Erythroblast (primary cell): ENCODE measurements around the gene SH3BP2.
A peak's percentile ranks its signal among the peaks of the same experiment; 100 is the strongest.
"Not testable (repeated sequence)": the region's sequence is repeated elsewhere in the genome, so short reads cannot be mapped to it uniquely, and the experiment has no call there.

Experiments
- DNase-seq, 2 experiments: peaks; one replicate each; lab custom pipeline; 2025; lab: John Stamatoyannopoulos, UW
- GATA1 ChIP-seq: IDR thresholded peaks from 2 replicates; pipeline ENCODE4 v1.6.1; 2011; ENCODE audit warnings: low read depth, mild to moderate bottlenecking, control low read depth, low read length, moderate library complexity
- POLR2A ChIP-seq: IDR thresholded peaks from 2 replicates; pipeline ENCODE4 v1.6.1; 2011; ENCODE audit warnings: mild to moderate bottlenecking, low read length

The SH3BP2 gene

DNA sequence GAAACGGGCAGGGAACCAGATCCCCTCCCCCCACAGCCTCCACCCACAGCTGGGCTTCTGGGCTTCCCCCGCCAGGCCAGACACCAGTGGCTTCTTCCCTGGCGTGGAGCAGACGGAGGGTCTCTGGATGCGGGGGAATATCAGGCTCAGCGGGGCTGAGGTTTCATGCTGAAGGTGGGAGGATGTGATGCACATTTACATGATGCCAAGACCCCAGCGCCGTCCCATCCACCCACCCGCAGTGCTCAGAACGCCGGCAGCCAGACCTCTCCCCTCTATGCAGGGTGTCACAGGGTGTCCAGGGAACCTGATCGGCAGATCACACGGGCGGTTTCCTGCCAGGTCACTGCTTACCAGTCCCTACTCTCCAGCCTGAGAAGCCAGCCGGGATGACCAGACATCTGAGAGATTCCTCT, 24.0 kb upstream of the SH3BP2 start:
- no peak for TF ChIP-seq GATA1
- TF ChIP-seq POLR2A = no peak
- no peak for DNase-seq

DNA sequence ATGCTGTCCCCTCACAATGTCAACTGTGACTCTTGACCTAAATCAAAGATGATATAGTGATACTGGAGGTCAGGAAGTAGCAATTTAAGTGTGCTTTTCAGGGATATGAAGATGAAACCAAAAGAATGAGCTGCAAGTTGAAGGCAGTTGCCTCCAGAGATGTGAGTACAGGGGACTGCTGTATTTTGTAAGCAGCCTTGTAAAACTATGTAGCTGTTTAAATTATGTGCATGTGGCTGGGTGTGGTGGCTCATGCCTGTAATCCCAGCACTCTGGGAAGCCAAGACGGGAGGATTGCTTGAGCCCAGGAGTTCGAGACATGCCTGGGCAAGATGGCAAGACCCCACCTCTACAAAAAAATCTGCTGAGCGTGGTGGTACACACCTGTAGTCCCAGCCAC, 21.6 kb upstream of the SH3BP2 start:
- no peak for DNase-seq
- TF ChIP-seq POLR2A (no peak), GATA1 (no peak)

DNA sequence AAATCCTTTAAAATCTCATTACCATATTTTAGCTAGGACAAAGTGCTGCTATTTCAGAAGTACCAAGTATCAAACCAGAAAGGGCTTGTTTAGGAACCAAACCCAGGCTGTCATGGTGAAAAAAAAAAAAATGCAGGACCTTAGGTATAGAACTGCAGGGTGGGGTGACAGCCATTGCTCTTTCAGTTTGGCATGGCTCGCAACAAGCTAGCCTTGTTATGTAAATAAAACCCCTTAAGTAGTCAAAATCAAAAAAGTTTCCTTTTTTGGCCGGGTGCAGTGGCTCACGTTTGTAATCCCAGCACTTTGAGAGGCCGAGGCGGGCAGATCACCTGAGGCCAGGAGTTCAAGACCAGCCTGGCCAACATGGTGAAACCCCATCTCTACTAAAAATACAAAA, 12.2 kb upstream of the SH3BP2 start:
- not testable (repeated sequence) for DNase-seq

DNA sequence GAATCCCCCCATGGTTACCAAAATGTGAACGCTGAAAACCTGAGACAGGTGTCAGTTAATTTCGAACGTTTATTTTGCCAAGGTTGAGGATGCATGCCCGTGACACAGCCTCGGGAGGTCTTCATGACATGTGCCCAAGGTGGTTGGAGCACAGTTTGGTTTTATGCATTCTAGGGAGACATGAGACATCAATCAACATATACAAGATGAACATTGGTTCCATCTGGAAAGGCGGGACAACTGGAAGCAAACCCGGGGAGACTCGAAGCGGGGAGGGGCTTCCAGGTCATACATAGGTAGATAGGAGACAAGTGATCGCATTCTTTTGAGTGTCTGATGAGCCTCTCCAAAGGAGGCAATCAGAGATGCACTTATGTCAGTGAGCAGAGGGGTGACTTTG, 11.0 kb upstream of the SH3BP2 start:
- DNase-seq = no peak
- no peak for TF ChIP-seq POLR2A
- no peak for TF ChIP-seq GATA1

DNA sequence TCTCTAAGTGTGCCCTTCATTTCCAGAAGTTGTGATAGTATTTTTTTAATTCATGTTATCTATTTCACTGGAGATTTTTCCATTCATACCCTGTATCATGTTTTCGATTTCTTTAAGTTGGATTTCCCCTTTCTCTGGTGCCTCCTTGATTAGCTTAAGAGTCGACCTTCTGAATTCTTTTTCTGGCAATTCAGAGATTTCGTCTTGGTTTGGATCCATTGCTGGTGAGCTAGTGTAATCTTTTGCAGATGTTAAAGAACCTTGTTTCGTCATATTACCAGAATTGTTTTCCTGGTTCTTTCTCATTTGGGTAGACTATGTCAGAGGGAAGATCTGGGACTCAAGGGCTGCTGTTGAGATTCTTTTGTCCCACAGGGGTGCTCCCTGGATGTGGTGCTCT, 9.1 kb upstream of the SH3BP2 start:
- TF ChIP-seq POLR2A = no peak
- no peak for DNase-seq

DNA sequence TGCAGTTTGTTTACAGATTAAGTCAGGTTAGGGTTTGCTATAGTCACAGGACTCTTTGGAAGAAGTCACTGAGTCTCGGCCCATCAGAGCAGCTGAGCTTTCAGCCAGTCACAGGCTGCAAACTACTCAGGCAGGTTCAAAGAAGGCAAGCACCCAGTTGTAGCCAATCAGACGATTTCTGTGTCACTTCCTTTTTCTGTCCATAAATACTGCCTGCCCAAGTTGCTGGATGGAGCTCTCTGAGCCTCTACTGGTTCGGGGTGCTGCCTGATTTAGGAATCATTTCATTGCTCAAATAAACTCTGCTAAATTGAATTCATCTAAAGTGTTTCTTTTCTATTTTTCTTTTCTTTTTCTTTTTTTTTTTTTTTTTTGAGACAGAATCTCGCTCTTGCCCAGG, 7.3 kb upstream of the SH3BP2 start:
- DNase-seq = no peak

DNA sequence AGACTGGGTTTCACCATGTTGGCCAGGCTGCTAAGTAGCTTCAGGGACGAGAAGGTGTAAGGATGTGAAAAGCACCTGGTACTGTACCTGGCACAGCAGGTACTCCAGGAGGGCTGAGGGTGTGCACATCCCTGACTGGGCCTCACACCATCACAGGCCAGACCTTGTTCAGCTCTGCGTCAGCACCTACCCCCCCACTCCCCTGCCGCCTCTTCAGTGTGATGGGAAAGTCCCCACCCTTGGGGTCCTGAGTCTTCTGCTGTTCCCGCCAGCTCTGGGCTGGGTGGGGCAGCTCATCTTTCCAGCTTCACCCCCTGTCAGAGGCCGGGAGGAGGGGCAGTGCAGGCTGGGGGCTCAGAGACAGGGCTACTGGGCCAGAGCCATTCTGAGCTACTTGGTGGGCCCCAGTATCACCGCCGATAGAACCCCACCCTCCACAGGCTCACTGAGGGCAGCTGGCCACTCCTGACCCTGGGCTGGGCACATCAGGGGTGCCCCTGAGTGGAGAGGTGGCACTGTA, 6.7 kb upstream of the SH3BP2 start:
- TF ChIP-seq POLR2A = no peak
- TF ChIP-seq GATA1 = no peak
- DNase-seq = no peak

More for the DNA sequence above, 7.3 kb upstream of the SH3BP2 start:
- no peak for TF ChIP-seq GATA1
- no peak for TF ChIP-seq POLR2A

DNA sequence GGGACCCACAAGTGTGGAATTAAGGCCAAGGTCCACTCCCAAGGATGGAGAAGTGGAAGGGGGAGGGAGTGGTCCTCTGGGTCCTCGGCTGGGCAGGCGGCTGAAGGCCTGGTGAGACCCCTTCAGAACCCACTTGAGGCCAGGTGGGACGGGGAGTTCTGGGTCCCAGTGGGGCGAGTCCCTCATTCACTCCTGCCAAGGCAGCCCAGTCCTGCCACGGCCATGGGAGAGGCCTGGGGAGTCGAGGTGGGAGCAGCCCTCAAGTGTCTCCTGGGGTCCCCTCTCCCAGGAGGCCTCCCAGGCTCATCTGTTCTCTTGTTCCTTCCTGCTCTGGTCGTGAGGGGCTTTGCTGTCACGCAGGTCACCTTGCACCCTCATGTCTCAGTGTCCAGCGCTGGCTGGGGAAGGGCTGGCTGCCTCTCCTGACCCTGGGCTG, 6.1 kb upstream of the SH3BP2 start:
- no peak for TF ChIP-seq POLR2A
- no peak for TF ChIP-seq GATA1
- DNase-seq = no peak

DNA sequence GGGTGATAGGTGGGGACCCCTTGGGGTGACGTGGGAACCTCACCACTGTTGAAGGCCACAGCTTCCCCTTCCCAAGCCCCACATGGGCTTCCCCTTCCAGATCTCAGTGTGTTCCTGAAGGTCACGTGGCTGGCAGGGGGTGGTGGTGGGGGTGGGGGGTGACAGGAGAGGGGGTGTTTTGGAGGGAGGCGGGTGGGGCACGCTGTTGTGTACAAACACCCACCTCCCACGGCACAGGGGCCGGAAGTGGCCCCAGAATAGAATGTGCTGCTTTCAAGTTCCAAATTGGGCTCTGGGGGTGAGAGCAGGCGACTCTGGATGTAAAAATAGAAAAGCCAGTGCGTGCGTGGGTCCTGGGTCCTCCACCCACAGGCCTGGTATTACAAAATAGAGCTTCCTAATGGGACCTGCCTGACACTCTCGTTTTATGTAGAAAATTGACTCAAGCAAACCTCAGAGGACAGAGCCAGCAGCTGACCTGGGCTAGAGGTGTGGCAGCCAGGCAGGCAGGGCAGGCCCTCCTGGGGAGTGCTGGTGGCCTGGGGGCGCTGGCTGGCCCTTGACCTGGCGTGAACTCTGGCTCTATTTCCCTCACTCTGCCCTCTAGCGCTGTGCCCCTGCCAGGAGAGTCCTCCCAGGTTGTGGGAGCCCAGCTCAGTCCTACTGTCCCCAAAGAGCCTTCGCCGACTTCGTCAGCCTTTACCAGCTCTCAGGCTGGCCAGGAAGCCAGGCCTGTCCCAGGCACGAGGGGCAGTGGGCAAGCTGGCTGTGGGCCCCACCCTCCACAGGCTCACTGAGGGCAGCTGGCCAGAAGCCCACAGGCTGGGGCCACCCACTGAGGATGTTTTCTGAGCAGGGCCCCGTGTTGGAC, 5.4 kb upstream of the SH3BP2 start:
- TF ChIP-seq GATA1 (no peak), POLR2A (no peak)
- no peak for DNase-seq

DNA sequence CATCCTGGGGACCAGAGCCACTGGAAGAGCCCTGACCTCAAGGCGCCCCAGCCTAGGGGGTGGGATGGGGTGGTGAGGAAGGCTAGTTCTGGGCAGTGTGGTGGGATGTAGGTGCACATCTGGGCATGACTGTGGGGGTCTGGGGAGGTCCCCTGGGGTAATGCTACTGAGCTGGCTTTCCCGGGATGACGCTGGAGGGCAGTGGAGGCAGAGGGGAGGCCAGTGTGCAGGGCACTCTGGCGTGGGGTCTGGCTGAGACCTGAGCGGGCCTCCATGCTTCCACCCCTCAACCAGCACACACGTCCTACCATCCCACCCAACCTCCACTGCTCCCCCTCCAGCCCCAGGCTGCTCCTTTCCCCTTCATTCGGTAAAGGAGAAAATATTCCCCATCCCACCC, 4.8 kb upstream of the SH3BP2 start:
- no peak for DNase-seq
- TF ChIP-seq POLR2A = no peak
- TF ChIP-seq GATA1 = no peak

DNA sequence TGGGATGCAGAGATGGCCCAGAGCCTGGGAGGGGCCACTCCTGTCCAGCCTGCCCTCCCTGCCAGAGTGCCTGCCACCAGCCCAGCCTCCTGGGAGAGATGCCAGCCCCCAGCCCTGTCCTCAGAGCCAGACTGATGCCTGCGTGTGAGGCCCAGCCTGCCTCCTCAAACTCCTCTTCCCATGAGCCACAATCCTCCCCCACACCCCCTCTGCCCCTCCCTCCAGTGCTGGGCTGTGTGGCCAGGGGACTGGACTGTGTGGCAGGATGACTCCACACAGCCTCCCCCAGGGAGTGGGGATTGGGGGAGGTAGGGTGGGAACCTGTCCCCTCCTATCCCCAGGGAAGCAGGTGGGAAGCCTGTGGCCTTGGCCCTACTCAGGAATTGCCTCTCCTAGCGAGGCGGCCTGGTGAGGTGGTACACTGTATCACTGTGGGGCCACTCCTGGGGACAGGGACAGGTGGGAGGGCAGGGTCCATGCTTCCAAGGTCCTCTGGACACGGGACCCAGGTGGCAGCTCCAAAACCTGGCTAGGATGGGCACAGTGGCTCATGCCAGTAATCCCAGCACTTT, 4.3 kb upstream of the SH3BP2 start:
- TF ChIP-seq GATA1 = no peak
- TF ChIP-seq POLR2A = no peak
- no peak for DNase-seq

DNA sequence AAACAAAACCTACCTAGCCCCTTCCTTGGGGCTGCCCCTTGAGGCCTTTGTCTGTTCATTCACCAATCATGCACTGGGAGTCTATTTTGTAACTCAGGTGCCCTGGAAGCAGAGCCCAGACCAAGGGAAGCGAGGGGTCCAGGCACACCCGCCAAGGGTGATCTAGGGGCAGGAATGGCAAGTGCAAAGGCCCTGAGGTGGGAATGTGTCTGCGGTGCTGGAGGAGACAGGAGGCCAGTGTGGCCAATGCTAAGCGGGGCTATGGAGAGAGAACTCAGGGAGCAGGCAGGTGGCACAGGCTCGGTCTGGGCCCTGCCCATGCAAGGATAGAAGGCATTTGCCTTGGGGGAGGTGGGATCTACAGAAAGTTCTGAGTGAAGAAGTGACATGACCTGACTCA, 3.5 kb upstream of the SH3BP2 start:
- TF ChIP-seq GATA1 (no peak), POLR2A (no peak)
- DNase-seq = no peak

DNA sequence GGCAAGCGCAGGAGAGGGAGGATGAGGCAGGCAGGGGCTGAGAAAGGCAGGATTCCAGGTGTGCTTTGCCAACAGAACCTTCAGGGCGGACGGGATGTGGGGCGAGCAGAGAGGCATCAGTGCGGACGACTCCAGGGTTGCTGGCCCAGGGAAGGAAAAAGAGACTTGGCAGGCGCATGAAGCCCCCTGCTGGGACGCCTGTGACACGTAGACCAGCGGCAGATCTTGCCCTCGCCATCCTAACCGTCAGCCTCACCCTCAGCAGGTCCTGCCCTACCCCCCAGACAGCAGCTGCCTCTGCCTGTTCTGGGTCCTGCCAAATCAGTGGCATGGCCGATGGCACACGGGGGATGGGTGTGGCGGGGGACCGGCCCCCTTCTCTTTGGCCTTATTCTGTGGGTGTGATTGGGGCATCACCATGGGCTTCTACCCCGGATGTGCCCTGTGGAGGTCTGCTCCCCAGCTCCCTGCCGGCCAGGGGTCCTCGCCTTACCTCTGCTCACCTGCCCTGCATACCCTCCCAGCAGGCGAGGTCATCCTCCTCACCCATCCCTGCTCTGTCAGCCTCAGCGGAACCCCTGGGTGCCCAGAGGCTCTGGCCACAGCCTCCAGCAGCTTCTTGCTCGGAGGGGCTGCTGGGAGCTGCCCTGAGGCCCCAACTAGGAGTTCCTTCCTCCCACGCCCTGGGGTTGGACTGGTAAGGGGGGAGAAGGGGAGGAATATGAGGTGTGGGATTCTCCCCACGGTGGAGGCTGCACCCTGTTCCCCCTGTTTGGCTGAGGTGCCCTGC, 2.9 kb upstream of the SH3BP2 start:
- DNase-seq = no peak
- TF ChIP-seq POLR2A (no peak), GATA1 (no peak)

DNA sequence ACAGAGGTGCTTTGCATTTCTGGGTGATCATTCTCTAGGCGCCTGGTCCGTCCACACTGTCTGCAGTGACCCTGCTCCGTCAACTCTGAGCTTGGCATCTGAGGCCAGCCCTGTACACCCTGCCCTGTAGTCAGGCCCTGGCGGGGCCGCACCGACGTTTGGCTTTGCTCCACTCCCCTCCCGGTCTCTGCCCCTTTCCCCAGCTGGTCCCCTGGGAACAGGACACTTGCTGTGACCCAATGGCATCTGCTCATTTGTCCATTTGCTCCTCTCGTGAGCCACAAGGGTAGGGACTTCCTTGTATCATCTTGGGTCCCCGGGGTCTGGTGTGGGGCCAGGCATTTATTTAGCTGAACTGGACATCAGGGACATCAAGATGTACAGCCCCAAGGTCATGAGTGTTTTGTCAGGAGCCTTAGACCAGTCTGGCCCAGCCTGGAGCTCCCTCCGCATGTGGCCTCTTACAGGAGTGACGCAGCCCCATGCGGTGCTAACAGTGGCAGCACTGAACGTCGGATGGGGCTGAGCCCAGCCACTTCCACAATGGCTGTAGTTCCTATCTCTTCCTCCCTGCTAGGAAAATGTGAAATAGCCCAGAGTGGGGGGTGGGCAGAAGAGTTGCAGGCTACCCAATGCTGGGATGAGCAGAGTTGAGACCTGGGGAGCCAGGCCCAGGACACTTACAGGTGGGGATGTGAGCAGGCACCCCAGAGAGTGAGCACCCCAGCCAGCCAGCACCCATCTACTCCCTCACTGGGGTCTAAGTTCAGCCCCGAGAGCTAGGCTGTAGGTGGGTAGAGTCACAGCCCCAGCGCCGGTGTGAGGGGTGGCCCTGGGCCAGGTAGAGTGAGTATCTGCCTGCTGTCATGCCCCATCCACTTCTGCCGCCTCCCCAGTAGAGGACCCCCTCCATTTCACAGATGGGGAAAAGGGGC, 2.0 kb upstream of the SH3BP2 start:
- peak in 1 of 2 experiments; percentile 23 for DNase-seq

More for the DNA sequence above, 2.0 kb upstream of the SH3BP2 start:
- TF ChIP-seq POLR2A (no peak), GATA1 (no peak)
